ENCODE results near the gene FBXO7.

DNA sequence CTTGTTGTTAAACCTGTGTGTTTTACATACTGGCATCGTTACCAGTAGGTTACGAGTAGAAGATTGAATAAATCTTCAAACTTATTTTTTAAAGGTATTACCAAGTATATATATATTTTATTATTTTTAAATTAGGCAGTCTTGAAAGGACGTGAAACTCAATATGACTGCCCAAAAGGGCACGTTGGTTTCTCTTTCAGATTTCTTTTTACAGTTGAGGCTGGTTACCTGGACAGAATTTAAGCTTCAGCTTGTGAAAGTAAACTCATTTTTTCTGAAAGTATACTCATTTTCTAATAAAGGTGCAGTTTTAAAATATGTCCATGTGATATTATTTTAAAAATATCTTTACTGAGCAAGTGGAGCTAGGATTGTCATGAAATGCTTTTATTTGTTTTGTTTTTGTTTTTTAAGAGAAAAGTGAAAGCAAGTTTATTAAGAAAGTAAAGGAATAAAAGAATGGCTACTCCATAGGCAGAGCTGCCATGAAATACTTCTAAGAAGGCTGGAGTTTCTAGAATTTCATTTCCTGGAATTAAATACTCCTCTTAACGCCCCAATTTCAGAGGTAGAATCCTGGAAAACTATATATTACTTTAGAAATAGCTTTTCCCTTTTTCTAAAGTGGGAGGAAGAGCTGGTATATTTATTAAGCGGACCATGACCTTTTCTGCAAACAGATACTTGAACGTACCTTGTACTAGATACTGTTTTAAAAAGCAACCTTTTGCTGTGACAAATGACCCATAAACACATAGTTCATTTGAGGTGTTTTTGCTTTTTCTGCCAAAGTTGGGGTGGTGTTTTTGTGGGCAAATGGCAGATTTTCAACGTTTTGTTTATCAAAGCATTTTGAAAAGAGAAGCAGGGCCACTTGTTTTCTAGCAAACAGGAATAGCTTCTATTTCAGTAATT lies 1.9 kb downstream of the FBXO7 start:
- TF ChIP-seq POLR2AphosphoS5 (IDR thresholded peaks at IDR 0.05) (no peak), POLR2A (IDR thresholded peaks at IDR 0.05) (no peak), EP300 (IDR thresholded peaks at IDR 0.05; ENCODE audit: low read depth) (no peak)
- TF ChIP-seq, protein P1, sequence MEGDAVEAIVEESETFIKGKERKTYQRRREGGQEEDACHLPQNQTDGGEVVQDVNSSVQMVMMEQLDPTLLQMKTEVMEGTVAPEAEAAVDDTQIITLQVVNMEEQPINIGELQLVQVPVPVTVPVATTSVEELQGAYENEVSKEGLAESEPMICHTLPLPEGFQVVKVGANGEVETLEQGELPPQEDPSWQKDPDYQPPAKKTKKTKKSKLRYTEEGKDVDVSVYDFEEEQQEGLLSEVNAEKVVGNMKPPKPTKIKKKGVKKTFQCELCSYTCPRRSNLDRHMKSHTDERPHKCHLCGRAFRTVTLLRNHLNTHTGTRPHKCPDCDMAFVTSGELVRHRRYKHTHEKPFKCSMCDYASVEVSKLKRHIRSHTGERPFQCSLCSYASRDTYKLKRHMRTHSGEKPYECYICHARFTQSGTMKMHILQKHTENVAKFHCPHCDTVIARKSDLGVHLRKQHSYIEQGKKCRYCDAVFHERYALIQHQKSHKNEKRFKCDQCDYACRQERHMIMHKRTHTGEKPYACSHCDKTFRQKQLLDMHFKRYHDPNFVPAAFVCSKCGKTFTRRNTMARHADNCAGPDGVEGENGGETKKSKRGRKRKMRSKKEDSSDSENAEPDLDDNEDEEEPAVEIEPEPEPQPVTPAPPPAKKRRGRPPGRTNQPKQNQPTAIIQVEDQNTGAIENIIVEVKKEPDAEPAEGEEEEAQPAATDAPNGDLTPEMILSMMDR (IDR thresholded peaks at IDR 0.05): no peak
